Activated CD4-positive, alpha-beta T cell treated with anti-CD3 and anti-CD28 coated beads for 48 hours (primary cell): ENCODE measurements around the gene ATP7B.
A peak's percentile ranks its signal among the peaks of the same experiment; 100 is the strongest.

ENCODE experiments used
- DNase-seq: peaks from one replicate; pipeline ENCODE4 v3.0.0-alpha.2; 2020

The ATP7B gene

GRCh38 chr13:51976890-51977289 lies 34.4 kb downstream of the ATP7B start:
- no peak for DNase-seq

- DNase-seq: no peak
These were observed 34.8 kb downstream of the ATP7B start for GRCh38 chr13:51976423-51976822.

- no peak for DNase-seq
These were observed 36.8 kb downstream of the ATP7B start for GRCh38 chr13:51974482-51974881.

DNA sequence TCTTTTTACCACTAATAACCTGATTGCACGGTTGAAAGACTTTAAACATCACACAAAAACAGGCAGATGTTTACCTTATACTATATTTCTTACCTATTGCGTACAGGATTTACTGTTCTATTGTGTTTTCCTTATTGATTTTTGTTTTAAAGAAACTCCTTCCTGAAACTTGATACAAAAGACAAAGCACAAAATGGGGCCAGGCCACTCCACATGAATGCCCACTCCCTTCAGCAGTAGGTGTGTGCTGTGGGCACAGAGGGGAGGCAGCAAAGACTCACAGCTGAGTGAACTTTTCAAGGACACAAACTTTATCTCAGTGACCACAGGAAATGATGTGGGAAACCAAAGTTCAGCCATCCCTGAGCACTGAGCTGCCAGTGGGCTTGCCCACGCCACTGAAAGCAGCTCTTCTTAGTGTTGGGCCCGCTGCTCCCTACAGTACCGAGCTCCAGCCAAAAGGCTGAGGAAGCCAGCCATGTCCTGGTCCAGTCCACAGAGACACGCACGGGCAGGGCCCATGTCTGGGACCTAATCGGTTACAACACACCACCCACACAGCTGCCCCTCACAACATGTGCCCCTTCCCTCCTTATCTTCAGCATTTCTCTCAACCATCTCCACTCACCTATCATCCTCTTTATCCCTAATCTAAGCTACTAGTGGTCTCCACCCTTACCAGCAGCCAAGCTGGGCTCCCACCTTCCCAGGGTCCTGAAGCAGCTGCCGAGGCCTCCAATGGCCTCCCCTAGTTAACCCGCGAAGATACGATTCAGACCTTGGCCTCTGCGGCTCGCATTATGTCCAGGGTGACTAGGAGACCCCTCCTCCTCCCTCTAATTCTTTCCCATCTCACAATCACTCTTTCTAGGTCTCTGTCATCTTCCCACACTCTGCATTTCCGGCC lies 39.5 kb downstream of the ATP7B start:
- DNase-seq: no peak

- no peak for DNase-seq
These were observed 40.9 kb downstream of the ATP7B start for GRCh38 chr13:51970349-51970748.

GRCh38 chr13:51967482-51968446 lies 43.5 kb downstream of the ATP7B start:
- DNase-seq: no peak

- DNase-seq: no peak
These were observed 45.1 kb downstream of the ATP7B start for GRCh38 chr13:51966186-51966585.

DNA sequence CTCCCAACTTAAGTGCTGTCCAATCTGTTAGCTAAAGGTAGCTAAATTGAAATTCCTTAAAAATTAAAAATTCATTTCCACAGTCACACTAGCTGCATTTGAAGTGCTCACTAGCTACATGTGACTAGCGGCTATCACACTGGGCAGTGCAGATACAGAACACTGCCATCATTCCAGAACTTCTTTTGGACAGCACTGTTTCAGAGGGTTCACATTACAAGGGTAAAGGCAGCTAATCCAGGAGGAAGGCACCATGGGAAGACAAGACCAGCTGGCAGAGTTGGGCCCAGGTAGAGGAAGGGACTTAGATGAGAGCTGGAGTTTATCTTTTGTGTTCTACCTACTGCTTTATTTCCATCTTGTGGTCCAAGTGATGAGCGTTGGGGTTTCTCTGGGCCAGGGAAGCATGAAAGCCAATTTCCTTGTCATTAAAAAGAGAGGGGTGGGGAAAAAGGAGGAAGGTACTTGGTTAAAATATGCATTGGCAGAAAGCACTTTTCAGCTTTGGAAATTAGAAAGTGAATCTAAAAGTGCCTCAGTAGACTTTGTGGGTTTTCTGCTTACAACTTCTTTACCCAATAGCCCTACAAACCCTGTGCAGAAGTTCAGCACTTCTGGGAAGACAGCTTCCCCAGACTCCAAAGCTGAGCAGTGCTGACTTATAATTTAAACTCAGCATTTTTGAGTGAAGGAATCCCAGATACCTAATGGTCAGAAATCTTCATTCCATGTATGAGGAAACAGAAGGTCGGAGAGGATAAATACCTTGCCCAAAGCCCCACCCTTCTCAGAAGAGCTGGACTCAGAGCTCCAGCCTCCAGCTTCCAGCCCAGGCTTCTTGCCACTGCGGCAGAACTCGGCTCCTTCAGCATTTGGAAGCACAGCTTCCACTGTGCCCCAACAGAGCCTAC lies 49.5 kb downstream of the ATP7B start:
- DNase-seq: no peak

GRCh38 chr13:51960766-51961165 lies 50.5 kb downstream of the ATP7B start:
- no peak for DNase-seq

- no peak for DNase-seq
These were observed 51.5 kb downstream of the ATP7B start for GRCh38 chr13:51959773-51960172.

- DNase-seq: no peak
These were observed 53.1 kb downstream of the ATP7B start for GRCh38 chr13:51958217-51958547.

DNA sequence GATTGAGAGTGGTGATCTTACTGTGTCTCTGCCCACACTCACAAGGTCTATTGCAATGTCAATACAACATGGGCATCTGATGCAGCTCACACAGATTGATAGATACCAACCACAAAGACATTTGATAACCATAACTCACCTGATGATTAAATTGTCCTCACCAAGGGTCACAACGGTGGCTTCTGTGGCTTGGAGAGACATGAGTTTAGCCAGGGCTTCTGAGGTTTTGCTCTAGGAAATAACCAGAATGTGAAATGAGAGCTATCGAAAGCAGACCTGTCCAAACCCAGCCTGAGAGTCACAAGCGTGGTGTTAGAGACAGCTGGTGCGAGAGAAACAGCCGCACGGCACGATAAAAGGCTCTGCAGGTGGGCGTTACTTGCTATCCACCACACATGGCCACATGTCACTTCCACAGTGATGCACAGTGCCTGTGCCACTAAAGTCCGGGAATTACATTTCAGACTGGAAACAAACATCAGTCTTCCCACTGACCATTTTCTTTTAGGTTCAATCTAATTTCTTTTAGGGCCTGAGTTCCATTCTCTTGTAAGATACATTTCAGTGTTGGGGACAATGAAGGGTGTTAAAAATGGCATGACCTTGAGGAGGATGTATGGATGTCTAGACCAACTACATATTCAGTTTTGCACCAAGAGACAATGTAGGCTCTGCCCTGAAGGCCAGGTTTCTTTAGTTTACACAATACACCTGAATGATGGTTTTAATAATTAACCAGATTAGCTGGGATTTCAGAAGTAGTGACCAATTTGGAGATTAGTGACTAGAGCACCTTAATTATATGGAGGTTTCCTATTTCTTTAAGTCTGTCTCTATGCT lies 53.7 kb downstream of the ATP7B start:
- DNase-seq: no peak

- no peak for DNase-seq
These were observed 54.5 kb downstream of the ATP7B start for GRCh38 chr13:51956717-51957116.

GRCh38 chr13:51955816-51956603 lies 55.2 kb downstream of the ATP7B start:
- no peak for DNase-seq

DNA sequence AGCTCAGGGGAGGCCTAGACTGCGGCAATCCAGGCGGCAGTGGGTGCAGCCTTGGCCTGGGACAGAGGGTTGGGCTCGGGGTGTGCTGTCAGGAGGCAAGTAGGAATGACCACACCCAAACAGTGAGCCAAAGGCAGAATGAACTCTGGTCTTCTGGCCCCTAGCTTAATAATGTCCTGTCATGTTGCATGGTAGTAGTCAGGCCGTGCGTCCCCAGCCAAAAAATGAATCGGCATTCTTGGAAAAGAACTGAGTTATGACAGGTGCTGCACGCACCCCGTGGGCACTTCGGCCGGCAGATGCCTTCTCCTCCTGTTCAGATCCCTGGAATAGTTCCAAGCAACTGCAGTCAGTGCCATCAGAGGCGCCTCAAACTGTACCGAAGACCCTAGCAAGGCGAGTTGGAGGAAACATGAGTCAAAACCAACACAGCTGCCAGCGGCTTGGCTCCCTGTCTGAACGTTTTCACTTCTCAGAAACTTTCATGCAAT lies 55.9 kb downstream of the ATP7B start:
- DNase-seq: no peak

DNA sequence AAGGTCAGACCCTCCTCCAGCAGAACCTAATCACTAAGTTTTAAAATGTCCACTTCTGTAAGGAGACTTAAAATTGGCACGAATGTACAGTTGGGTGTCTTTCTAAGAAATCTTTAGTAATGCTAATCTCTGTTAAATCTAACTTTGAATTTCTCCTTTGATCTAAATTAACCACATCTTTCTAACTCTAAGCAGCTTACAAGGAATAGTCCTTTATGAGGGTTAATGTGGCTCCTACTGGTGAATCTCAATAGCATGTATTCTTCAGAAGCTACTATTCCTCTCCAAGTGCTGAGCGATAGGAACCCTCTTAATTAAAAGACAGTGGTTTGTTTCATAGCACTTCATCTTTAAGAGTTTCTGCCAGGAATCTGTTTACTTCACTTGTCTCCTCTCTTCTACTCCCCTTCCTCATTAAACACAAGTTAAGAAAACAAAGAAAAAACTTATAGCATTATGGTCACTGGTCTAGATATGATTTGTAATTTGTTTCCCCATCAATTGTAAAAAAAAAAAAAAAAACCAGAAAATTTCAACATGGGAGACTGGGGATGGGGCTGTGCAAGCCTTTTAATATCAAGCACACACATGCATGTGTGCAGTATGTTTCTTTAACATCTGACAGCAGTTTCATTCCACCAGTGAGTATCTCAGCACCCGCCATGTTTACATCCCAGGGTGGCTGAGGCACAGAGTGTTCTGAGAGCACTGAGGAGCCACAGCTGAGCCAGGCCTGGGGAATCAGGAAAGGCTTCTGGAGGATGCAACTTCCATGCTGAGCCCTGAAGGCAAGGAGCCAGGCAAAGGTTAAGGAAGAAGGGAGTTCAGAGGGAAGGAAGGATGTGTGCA lies 57.7 kb downstream of the ATP7B start:
- no peak for DNase-seq

DNA sequence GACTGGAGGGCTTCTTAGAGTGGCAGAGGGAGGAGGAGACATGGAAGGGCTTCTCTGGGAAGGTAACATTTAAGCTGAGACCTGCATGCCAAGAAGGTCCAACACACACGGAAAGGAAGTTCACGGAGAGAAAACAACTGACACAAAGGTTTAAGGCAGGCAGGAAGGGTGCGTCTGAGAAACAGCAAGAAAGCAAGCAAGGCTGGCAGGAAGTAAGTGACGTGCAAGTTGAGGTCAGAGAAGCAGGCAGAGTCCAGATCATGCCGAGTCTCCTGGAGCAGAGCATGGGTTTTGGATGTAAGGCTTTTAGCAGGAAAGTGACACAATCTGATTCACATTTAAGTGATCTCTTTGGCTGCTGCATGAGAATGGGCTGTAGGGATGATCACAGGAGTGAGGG lies 60.5 kb downstream of the ATP7B start:
- DNase-seq: peak; percentile 13

- no peak for DNase-seq
These were observed 65.0 kb downstream of the ATP7B start for GRCh38 chr13:51946163-51946669.

GRCh38 chr13:51945149-51945548 lies 66.1 kb downstream of the ATP7B start:
- no peak for DNase-seq

DNA sequence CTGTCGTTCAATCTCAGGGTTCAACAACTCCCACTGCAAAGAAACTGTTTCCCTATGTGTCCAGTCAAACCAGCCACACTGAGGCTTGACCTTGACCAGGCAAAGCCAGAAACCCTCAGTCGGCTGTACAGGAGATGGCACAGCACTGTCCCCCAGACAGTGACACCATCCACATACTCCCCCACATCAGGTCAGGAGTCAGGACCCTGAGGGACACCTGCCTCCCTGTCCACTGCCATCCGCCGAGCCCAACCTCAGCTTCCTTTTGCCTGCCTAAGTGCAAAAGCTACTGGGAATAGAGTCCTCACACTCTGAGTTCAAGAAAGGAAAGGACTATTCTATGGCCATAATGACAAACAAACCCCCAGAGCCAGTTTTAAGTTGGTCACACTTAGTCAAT lies 66.8 kb downstream of the ATP7B start:
- no peak for DNase-seq
